ENCODE measurements around the gene TMOD2. TPM values are rescaled to one million over a fixed set of nuclear protein-coding genes. Genes with fewer than 3 reads are reported as not detected.
A peak's percentile ranks its signal among the peaks of the same experiment; 100 is the strongest.

Gene TMOD2
- total and polyA plus RNA-seq, 2 of the 8 experiments (the other 6 are each of a cell fraction or from before 2014, with no cell fraction given), result 0.80 to 6.5 TPM

GRCh38 chr15:51750792-51751696, at the start of gene TMOD2 (continued):
- TF ChIP-seq CHD7 (IDR thresholded peaks at IDR 0.05; ENCODE audit: insufficient replicate concordance, low read length) (no peak), JUND (IDR thresholded peaks at IDR 0.05; ENCODE audit: low read length) (no peak), EZH2 (IDR thresholded peaks at IDR 0.05; ENCODE audit: low read depth, low read length, severe bottlenecking) (peak; percentile 56), CHD2 (IDR thresholded peaks at IDR 0.05; ENCODE audit: low read length) (no peak), SIX5 (IDR thresholded peaks at IDR 0.05; ENCODE audit: low read depth, low read length) (peak; percentile 41; the same call in 1 of the 2 replicates)

Measured in H1 (cell line).